Measurements from ENCODE around the gene NCKAP5. TPM values are rescaled to one million over a fixed set of nuclear protein-coding genes. Genes with fewer than 3 reads are reported as not detected.

Gene NCKAP5
- total and polyA plus RNA-seq, 2 of the 8 experiments (the other 6 are each of a cell fraction or from before 2014, with no cell fraction given) = 0.27 to 0.86 TPM

DNA sequence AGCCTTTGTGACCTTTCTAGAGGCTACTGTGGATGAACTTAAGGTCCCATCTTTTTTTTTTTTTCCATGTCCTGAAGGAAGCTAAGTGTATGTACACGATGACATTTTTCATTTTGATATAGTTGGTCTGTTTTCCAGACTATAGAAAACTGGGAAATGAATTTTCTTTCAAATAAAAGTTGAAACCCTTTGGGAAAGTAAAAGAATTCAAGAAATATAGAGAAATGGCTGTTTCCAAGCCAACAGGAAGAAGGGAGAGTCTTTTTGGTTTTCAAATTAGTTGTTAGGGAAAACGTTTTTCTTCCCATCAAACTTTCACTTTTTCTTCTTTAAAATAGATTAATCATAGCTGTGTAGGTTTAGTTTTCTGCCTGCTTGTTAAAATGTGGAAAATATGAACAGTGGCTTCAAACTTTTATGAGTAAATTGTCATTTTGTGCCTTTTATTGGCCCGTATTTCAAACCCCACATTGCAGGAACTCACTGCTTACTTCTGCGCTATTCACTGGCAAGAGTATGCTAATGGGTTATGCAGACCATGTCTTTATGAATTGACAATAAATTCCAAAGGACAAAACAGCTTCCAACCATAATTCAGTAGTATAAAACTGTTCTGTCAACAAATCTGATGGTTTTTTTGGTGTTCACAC lies 870.6 kb downstream of the NCKAP5 start:
- Histone ChIP-seq H3K79me1 (ENCODE audit: low read depth, low read length) (no peaks in the 10 kb centered on the region), H4K20me1 (replicated peaks in 1 of 2; ENCODE audit: control insufficient read depth in 1 of 2, insufficient read depth in 2 of 2, low read length in 2 of 2) (no peaks in the 10 kb centered on the region), H3K4me2 (ENCODE audit: insufficient read depth in 1 of 2, low read depth in 2 of 2, low read length in 2 of 2) (no peak overlapping the region), H2BK5ac (ENCODE audit: low read depth, low read length) (no peak overlapping the region), H4K8ac (ENCODE audit: extremely low read depth, insufficient read depth, low read length) (no peak overlapping the region), H3K4ac (replicated peaks; ENCODE audit: insufficient read length, low read depth, low read length) (no peak overlapping the region), H2AFZ (ENCODE audit: low read length) (no peak overlapping the region), H2BK12ac (ENCODE audit: low read depth, low read length) (no peak overlapping the region), H3K23ac (ENCODE audit: insufficient read length) (no peak overlapping the region), H3K4me3 (ENCODE audit: extremely low read depth in 1 of 4, insufficient read depth in 2 of 4, low read depth in 3 of 4, low read length in 4 of 4) (no peak overlapping the region), H3K27ac (ENCODE audit: low read depth, low read length) (no peak overlapping the region), H3K9ac (replicated peaks in 1 of 4; ENCODE audit: extremely low read depth in 1 of 4, low read depth in 3 of 4, low read length in 3 of 4) (no peak overlapping the region), H3K14ac (ENCODE audit: insufficient read length) (no peak overlapping the region), H4K91ac (replicated peaks; ENCODE audit: insufficient read length, low read length) (no peak overlapping the region), H3K23me2 (ENCODE audit: low read depth, low read length) (no peaks in the 10 kb centered on the region), H2BK20ac (ENCODE audit: low read length) (no peak overlapping the region), H3K18ac (ENCODE audit: extremely low read depth, low read length) (no peak overlapping the region), H2BK120ac (replicated peaks; ENCODE audit: low read depth, low read length) (no peak overlapping the region), H3K56ac (replicated peaks; ENCODE audit: insufficient read length, low read depth, low read length) (no peak overlapping the region), H2AK5ac (ENCODE audit: low read depth, low read length) (no peak overlapping the region), H4K5ac (ENCODE audit: insufficient read length, low read depth, low read length) (no peak overlapping the region), H3K36me3 (ENCODE audit: control insufficient read depth in 2 of 4, insufficient read depth in 4 of 4, low read length in 3 of 4) (no peaks in the 10 kb centered on the region), H3K9me3 (ENCODE audit: insufficient read depth in 2 of 2, low read depth in 1 of 2, low read length in 1 of 2) (no peaks in the 10 kb centered on the region), H3K4me1 (replicated peaks in 1 of 4; ENCODE audit: control insufficient read depth in 3 of 4, insufficient read depth in 4 of 4, low read length in 3 of 4) (peaks cover 0 to 5% (median 2%) of the 10 kb centered on the region in 4 experiments; a peak in 2 of 7 replicates), H2BK15ac (ENCODE audit: low read length) (no peak overlapping the region), H3K79me2 (ENCODE audit: control insufficient read depth in 1 of 2, insufficient read depth in 2 of 2, low read length in 2 of 2) (no peaks in the 10 kb centered on the region), H3K27me3 (replicated peaks in 1 of 4; ENCODE audit: control insufficient read depth in 3 of 4, extremely low read depth in 1 of 4, insufficient read depth in 3 of 4, low read length in 3 of 4) (no peaks in the 10 kb centered on the region)
- CTCF ChIA-PET (ENCODE audit: partially characterized antibody) = interaction anchor here (1.1 kb wide), 1 partner anchor 166 kb away, joined by 4 read pairs; no protein-coding TSS in a partner anchor
- POLR2A ChIA-PET (ENCODE audit: partially characterized antibody) = no interaction called here
- DNase-seq (ENCODE audit: low read depth in 1 of 2, low spot score in 2 of 2) (no peak), FAIRE-seq (no peak)
- TF ChIP-seq ASH2L (IDR thresholded peaks at IDR 0.05; ENCODE audit: low read length) (no peak), SIX5 (IDR thresholded peaks at IDR 0.05; ENCODE audit: low read depth, low read length) (no peak), BACH1 (IDR thresholded peaks at IDR 0.05; ENCODE audit: low read length) (no peak), HDAC2 (IDR thresholded peaks at IDR 0.05; ENCODE audit: borderline replicate concordance in 1 of 2, low read depth in 2 of 2, low read length in 2 of 2) (no peak), RXRA (IDR thresholded peaks at IDR 0.05; ENCODE audit: insufficient read depth, low read depth, low read length) (no peak), MAFK (IDR thresholded peaks at IDR 0.05; ENCODE audit: low read depth, low read length) (no peak), SP2 (IDR thresholded peaks at IDR 0.05; ENCODE audit: low read length) (no peak), SRF (IDR thresholded peaks at IDR 0.05; ENCODE audit: low read depth, low read length) (no peak)
- 74% methylated on average over 4 of the region's 4 CpGs; no CpG with 5 or more reads in 1 of the 2 experiments for WGBS, 2 experiments (ENCODE audit: extremely low coverage in 1 of 2, insufficient coverage in 1 of 2, insufficient read length in 1 of 2, insufficient replicate concordance in 2 of 2, low coverage in 1 of 2, low lambda C conversion rate in 2 of 2, missing lambda C conversion rate in 1 of 2)
